GM18867 (cell line): Measurements from ENCODE around the gene LTC4S.

Source experiments
- ATAC-seq: cut with Tn5 transposase; IDR thresholded peaks from one replicate; pipeline ENCODE4 v1.9.1; 2021; ENCODE audit warnings: mild to moderate bottlenecking, moderate library complexity; ENCODE audit not compliant: unreplicated experiment

LTC4S gene

DNA sequence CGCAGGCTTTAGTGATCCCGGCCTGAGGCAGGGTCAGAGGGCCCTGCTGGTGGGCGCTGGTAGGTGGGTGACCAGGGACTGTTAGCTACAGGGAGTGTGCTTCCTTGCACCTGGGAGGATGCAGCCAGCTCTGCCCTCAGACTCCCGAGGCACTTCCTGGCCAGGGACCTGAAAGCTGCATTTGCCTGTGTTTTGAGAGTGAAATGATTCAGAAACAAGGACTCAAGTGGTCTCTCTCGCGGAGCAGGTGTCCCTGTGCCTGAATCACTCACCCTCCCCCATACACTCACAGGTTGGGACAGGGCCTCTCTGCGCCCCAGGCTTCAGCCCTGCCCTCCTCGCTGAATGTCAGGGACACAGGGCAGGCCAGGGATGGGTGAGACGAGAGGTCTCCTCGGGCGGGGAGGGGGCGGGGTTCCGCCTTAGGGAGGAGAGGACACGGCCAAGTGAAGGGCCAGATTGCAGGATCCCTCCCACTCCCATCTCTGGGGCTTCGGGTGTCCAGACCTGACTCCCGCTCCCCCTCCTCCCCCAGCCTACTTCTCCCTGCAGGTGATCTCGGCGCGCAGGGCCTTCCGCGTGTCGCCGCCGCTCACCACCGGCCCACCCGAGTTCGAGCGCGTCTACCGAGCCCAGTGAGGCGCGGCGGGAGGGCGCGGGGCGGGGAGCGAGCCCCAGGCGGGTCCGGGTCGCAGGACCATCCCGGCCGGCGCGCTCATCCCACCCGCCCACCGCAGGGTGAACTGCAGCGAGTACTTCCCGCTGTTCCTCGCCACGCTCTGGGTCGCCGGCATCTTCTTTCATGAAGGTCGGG, 1.5 kb downstream of the LTC4S start:
- ATAC-seq = peak; percentile 0

- peak; percentile 80 for ATAC-seq
Measured at GRCh38 chr5:179795863-179796833, 2.4 kb downstream of the LTC4S start.

DNA sequence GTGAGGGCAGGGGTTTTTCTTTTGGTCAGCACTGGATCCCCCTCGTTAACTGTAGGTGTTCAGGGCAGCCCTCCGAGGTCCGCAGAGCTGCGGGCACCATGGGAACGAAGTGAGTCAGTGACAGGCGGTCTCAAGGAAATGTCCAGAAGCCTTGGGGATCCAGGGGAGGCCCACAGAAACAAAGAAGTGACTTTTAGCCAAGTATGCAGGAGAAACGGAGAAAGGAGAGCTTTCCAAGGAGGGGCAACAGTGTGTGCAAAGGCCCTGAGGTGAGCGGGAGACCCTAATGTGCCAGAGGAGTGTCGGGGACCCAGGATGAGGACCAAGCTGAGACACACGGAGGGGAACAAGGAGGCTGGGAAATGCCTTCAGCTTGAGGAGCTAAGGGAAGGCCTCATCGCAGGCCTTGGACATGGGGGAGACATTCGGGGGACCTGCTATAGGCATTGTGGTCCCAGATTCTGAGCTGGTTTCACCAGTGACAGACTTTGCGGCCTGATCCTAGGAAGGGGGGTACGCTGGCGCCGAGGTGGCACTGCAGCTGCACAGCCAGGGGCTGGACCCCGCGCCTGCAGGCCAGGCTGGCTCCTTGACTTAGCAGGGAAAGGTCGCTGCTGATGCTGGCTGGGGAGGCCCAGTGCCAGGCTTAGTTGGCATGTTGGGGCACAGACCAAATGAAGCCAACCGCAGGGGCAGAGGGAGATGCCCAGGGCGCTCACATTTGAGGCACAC, 3.3 kb downstream of the LTC4S start:
- ATAC-seq = no peak

DNA sequence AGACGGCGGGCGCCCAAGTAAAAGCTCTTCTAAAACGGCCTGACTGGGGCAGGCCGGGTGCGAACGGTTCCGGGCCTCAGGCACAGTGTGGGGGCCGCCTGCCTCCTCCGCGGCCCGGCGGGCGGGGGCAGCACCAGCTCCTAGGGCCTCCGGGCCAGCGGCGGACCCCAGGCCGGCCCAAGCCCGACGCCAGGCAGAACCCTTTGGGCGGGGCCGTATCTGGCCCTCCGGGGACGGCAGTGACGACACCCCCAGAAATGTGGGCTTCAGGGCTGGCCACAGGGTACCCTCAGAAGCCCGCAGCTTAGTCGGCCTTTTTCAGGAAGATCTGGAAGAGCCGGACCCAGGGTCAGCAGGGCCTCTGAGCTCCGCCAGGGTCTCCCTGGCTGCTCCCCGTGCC, 4.0 kb downstream of the LTC4S start:
- no peak for ATAC-seq

GRCh38 chr5:179798144-179798770, 4.5 kb downstream of the LTC4S start:
- ATAC-seq = no peak

- no peak for ATAC-seq
Measured at GRCh38 chr5:179798771-179799643, 5.2 kb downstream of the LTC4S start.

- no peak for ATAC-seq
Measured at GRCh38 chr5:179799644-179799973, 5.8 kb downstream of the LTC4S start.

DNA sequence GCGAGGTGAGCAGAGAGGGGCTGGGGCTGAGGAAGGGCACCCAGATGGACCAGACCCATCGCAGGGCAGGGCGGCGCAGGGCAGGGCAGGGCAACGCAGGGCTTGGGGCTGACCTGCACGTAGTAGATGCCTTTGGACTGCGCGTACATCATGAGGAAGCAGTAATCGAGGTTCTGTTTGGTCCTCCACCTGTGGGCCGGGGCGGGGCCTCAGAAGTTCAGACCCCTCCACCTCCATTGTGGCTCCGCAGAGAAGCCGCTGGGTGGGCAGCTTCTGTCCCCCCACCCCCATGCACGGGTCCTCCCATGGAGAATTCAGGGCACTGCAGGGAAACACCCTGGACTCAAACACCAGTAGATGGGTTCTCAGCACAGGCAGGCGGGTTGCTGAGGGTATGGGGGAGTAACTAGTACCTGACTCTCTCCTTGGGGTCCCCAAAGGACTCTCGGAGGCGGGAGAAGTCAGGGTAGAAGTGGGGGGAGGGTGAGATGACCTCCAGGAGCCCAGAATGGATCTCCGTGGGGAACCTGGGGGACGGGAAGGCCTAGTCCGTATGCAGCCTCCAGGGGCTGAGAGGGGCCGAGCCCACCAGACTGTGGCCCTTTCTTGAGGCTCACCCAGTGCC, 6.4 kb downstream of the LTC4S start:
- no peak for ATAC-seq

DNA sequence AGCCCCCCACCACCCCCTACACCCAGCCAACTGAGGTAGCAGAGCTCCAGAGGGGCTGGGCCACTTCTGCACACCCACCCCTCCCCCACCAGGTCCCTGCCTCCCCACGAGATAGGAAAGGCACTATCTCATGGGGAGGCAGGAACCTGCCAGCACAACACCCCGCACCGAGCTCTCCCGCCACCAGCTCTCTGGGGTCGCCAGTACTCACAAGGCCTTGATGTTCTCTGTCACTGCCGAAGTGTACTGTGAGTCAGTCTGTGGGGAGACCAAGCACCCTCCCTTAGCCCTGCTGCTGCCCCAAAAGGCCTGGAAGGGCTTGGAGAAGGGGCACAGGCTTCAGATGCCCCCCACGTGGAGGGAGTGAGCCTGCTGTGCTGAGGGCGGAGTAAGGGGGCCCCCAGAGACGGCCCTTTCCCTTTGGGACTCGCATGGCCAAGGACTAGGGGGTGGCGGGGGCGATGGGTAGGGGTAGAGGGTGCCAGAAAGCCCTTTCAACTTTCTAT, 7.0 kb downstream of the LTC4S start:
- ATAC-seq = no peak

DNA sequence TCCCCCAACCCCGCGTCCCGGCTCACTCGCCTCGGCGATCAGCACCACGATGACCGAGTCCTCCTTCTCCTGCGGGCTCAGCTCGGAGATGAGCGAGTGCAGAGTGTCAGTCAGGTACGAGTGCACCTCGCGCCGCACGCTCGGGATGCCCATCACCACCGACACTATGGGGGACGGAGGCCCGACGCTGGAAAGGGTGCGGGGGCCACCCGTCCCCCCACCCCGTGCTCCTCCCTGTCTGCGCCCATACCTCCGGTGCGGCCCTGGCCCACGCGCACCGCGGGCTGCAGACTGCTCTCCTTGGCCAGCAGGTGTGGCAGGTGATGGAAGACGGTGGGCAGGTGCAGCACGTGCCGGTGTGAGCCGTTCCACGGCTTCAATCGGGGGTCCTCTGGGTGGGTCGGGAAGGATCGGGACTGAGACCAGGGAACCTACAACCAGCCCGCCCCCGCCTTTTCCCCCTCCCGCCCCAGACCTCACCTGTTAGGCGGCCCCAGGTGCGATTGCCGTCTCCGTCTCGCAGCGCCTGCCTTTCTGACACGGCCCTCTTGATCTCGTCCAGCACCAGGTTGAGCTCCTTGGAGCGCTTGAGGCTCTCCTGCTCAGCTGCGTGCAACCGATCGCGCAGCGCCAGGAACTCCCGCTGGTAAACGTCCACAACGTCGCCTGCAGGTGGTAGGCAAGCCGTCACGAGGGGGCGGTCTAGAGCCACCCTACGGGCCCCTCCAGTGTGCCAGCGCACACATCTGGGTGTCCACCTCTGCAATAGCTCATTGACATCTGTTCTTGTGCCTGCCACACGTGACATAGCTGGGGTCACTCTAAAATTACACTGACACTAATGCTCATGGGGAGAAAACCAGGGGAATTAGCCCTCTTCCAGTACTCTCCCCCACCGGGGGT, 7.8 kb downstream of the LTC4S start:
- ATAC-seq = peak; percentile 40

DNA sequence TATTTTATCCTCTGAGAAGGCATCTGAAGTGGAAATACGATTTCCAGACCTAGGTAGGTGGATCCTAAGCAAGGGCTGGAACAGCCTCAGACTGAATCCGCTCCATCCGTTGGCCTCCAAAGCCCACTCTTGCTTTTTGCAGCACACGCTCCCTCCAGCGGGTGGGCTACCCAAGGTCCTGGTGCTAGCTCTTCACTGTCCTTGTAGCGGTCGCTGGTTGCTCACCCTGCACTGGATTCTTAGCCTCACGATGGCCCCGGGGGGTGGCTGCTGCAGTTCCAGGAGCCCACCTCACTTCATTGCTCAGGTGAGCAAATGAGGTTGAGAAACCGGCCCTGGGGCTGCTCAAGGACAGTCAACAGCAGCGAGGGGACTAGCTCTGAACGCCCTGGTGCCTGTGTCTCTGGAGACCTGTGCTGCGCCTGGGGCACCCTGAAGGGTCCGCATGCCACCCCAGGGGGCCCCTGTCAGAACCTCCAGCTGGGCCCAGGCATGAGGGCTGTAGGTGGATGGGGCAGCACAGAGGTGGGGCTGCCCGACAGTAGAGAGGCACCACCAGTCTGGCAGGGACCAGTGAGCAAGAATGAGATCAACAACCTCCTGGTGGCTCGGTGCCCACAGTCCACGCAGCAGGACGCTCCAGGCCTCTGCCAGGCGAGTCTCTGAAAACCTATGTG, 8.6 kb downstream of the LTC4S start:
- no peak for ATAC-seq

GRCh38 chr5:179802950-179803562, 9.3 kb downstream of the LTC4S start:
- no peak for ATAC-seq

DNA sequence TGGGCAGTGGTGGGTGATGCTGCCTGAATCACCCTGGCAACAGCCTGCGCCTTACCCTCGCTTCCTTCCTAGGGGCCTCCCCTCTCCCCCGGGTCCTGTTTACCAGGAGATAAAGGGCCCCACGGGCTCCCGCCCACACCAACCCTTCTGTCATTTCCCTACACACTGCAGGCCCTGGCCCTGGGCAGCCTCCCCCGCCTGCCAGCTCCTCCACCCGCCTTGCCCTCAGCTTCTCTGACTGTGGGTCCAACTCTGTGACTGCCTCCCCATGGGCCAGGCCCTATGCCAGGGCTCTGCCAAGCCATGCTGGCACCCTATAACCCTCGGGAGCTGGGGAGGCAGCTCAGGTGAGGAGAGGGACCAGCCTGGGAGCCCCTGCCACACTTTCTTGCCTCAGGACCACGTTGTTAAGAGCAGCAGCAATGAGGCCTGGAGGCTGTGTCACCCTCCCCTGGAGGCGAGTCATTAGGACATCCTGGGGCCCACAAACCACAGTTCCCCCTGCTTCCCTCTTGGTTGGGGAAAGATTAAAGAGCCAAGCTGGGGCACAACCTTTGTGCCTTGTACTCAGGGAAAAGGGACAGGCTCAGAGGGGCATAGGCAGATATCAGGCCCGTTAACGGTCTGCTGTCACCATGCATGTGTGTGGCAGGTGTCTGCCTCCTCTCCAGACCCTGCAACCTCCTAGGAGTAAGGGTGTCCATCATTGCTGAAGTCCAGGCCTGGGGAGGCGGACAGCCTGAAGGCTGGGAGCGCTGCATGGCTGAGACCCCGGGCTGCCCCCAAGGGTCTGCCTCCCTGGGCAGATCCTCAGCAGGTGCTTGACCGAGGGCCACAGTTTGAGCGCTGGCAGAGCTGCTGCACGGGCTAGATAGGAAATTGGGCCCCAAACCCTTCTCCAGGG, 10.1 kb downstream of the LTC4S start:
- ATAC-seq = no peak

DNA sequence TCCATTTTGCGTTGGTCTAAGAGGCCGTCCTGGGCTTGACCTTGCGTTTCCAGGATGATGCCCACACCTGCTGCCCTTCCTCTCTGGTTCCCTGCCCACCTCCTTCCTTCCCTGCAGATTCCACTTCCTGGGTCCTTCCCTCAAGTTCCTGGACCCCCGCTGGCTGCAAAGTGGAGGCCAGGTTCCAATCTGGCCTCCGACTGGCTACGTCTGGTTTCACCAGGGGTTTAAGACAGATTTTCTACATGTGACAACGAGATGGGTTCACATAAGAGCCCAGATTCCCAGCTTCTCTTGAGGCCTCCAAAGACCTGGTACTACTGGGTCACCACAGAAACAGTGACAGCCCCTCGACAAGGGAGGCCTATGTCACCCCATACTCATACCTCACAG, 10.8 kb downstream of the LTC4S start:
- no peak for ATAC-seq

DNA sequence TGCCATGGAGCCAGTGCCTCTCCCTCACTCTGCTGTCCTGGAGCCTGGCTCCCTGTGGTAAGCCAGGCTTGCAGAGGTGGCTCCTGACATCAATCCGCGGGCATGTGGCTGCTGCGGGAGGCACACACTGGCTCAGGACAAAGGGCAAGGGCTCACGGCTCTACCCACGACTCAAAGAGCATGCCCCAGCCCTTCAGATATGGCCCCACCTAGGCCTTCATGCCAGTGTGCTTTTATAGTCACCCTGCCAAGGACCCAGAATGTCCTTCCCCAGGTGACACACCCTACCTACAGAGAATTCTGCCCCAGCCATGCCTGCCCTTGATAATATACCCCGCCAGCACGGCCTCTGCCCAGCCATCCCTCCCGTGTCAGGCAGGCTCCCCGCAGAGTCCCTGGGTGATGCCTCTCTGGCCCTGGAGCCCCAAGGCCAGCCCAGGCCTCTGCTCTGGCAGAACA, 11.3 kb downstream of the LTC4S start:
- no peak for ATAC-seq
